Fibroblast of skin of right quadriceps (primary cell): ENCODE results near the gene CENPF.
"Not testable (repeated sequence)": the region's sequence is repeated elsewhere in the genome, so short reads cannot be mapped to it uniquely, and the experiment has no call there.

Source experiments
- DNase-seq: peaks from one replicate; pipeline ENCODE4 v3.0.0-alpha.2; 2013

The CENPF gene

GRCh38 chr1:214662223-214662785 lies 59.3 kb downstream of the CENPF start:
- no peak for DNase-seq

GRCh38 chr1:214664651-214665433 lies 61.8 kb downstream of the CENPF start:
- DNase-seq, result peak; percentile 45

DNA sequence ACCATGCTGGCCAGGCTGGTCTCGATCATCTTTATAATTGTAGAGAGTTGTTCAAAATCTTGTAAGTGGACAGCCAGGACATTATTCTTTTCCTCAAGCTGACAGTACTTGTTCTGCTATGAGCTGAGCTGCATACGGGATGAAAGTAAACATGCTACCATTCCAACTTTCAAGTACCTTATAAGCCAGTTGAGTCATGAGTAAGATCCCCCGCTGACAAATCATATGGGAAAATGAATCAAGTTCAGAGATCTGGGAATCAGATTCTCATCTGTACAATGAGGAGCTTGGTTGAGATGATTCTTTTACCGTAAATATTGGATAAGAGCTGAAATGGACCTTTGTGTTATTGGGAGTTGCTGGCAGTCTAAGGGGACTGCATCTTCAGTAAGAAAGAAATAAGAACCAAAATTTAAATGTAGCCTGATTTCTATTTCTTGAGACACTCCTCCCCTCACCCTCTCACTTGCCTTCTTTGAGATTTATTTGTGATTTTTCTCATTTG lies 62.7 kb downstream of the CENPF start:
- DNase-seq, result peak; percentile 40

GRCh38 chr1:214666674-214667073 lies 63.7 kb downstream of the CENPF start:
- no peak for DNase-seq

DNA sequence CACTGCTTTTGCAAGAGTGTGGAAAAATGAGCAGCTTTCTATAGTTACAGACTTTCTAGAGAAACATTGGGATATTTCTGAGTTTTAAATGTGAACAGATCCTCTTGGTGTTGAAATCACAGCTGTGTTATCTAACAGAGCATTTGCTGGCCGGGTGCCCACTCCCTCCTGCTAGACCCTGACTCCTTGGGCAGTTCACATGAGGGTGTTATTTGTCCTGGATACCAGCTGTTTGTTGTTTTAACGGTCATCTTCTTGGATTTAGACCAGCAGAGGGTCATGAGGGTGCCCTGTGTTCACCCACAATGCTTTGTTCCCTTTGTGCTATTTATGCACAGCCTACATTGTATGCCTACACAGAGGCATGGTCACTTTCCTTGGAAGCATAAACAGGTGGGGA lies 67.1 kb downstream of the CENPF start:
- DNase-seq, result no peak

DNA sequence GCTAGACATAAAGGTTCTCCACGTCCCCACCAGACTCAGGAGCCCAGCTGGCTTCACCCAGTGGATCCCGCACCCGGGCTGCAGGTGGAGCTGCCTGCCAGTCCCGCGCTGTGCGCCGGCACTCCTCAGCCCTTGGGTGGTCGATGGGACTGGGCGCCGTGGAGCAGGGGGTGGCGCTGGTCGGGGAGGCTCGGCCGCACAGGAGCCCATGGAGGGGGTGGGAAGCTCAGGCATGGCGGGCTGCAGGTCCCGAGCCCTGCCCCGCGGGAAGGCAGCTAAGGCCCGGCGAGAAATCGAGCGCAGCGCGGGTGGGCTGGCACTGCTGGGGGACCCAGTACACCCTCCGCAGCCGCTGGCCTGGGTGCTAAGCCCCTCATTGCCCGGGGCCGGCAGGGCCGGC lies 70.0 kb downstream of the CENPF start:
- DNase-seq, result not testable (repeated sequence)

DNA sequence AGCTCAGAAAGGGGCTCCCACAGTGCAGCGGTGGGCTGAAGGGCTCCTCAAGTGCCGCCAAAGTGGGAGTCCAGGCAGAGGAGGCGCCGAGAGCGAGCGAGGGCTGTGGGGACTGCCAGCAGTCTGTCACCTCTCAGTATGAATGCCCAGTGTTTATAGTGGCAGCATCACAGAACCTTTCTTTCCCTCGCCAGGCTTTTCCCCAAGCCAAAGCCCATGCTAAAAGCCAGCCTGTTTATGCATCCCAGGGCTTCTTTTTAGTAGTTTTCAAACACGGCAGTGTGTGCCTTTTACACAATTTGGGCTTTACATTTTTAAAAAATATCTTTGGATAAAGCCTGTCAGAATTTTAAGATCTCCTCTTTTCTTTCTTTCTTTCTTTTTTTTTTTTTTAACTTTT lies 70.6 kb downstream of the CENPF start:
- DNase-seq, result no peak

DNA sequence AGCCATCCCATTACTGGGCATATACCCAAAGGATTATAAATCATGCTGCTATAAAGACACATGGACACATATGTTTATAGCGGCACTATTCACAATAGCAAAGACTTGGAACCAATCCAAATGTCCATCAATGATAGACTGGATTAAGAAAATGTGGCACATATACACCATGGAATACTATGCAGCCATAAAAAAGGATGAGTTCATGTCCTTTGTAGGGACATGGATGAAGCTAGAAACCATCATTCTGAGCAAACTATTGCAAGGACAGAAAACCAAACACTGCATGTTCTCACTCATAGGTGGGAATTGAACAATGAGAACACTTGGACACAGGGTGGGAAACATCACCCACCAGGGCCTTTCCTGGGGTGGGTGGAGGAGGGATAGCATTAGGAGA lies 72.5 kb downstream of the CENPF start:
- not testable (repeated sequence) for DNase-seq

- no peak for DNase-seq
Observed at GRCh38 chr1:214676747-214677146, 73.8 kb downstream of the CENPF start.

GRCh38 chr1:214677945-214678344 lies 75.0 kb downstream of the CENPF start:
- DNase-seq, result no peak

- no peak for DNase-seq
Observed at GRCh38 chr1:214678386-214678785, 75.4 kb downstream of the CENPF start.

- DNase-seq, result no peak
Observed at GRCh38 chr1:214683621-214684020, 80.6 kb downstream of the CENPF start.

DNA sequence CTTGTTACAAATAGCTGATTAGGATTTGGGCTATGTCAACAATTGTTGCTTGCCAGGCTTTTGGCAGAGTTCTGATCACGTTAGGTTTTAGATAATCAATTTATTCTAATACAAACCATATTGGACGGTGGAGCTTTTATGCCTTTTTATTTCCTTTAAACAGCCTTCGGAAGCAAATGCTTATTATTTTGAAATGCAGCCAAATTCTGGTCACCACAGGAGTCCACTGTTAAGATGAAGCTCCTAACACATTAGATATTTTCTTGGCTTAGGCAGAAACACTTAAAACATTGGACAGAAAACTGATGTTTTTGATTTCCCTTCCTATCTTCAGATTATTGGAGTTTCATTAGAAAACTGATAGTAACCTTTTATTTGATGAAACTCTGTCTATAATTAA lies 82.9 kb downstream of the CENPF start:
- DNase-seq, result peak; percentile 31

- DNase-seq, result no peak
Observed at GRCh38 chr1:214686497-214686896, 83.5 kb downstream of the CENPF start.

DNA sequence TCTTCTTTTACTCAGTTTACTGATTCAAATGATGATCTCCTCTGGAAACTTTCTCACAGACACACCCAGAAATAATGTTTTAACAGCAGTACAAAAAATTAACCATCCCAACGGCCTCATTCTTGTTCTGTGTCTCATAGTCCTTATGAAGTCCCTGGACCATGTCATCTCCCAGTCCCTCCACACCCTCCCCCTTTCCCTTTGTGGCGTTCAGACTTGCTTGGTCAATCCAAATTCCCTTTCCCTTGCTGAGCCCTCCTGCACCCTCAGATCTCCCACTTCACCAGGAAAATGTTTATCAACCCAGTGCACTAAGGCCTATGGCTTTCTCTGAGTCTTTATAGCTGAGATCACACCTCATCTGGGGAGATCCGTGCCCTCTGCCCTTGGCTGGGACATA lies 85.9 kb downstream of the CENPF start:
- DNase-seq, result no peak

GRCh38 chr1:214694769-214695168 lies 91.8 kb downstream of the CENPF start:
- DNase-seq, result no peak

- peak; percentile 52 for DNase-seq
Observed at GRCh38 chr1:214698559-214698958, 95.6 kb downstream of the CENPF start.

- DNase-seq, result no peak
Observed at GRCh38 chr1:214700437-214700836, 97.4 kb downstream of the CENPF start.

- peak; percentile 62 for DNase-seq
Observed at GRCh38 chr1:214702556-214702955, 99.6 kb downstream of the CENPF start.

DNA sequence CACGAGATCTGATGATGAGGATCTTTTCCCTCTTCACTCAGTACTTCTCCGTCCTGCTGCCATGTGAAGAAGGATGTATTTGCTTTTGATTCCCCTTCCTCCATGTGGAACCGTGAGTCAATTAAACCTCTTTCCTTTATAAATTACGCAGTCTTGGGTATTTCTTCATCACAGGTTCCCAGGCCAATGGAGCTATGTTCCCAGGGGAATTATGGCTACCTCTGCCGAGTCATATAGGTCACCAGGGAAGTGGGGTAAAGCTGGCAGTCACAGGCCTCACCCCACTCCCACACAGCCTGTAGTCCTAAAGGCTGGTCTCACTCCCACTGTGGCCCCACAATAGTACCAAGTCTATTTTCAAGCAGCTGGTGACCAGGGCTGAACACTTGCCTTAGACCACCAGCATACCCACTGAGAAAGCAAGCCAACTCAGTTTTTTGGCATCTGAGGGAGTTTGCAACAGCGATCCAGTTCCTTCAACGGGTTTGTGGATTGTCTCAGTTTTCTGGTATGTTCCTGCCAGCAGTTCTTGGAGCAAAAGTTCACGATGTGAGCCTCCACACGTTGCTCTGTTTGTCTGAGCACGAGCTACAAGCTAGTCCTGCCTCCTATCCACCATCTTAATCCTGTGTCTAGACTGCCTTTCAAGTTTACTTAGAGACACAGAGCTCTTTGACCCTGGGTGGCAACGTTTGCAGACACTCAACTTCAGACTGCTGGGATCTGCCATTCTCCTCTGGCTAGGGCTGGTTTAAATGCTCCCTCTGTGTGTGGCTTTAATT lies 104.5 kb downstream of the CENPF start:
- peak; percentile 76 for DNase-seq

GRCh38 chr1:214708321-214708955 lies 105.4 kb downstream of the CENPF start:
- peak; percentile 31 for DNase-seq

DNA sequence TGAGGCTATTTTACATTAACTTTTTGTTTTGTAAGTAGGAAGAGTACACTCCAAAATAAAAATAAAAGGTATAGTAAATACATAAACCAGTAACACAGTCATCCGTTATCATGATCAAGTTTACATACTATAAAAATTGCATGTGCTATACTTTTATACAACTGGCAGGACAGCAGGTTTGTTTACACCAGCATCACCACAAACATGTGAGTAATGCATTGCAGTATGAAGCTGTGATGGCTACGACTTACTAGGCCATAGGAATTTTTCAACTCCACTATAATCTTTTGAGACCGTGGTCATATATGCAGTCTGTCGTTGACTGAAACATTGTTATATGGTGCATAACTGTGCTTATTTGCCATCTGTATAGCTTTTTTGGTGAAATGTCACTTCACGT lies 106.2 kb downstream of the CENPF start:
- DNase-seq, result peak; percentile 31

GRCh38 chr1:214712737-214713136 lies 109.7 kb downstream of the CENPF start:
- no peak for DNase-seq
